SU-DHL-6 (cell line): ENCODE data around the gene MYT1.

Experiments used
- H2AFZ ChIP-seq: fragments of 200-600 bp; sonication (generic); 2 replicates; pipeline ENCODE4 v1.6.1; 2014; ENCODE audit warnings: low read depth, mild to moderate bottlenecking, moderate library complexity, mixed read lengths, antibody characterized with exemption, low read length; ENCODE audit not compliant: severe bottlenecking
- H3F3A ChIP-seq: fragments of 200-600 bp; shearing (Covaris generic); 2 replicates; pipeline ENCODE4 v1.6.0; 2016; ENCODE audit warnings: antibody characterized with exemption, mild to moderate bottlenecking; ENCODE audit not compliant: insufficient read depth
- H3K27ac ChIP-seq: fragments of 200-600 bp; sonication (generic); 2 replicates; pipeline ENCODE4 v1.5.1; 2016; ENCODE audit warnings: low read depth, mild to moderate bottlenecking, low read length, moderate library complexity, mixed read lengths
- H3K27me3 ChIP-seq: fragments of 200-600 bp; sonication (generic), shearing (Covaris generic); 2 replicates; pipeline ENCODE4 v1.6.0; 2014; ENCODE audit warnings: mild to moderate bottlenecking, low read length
- H3K36me3 ChIP-seq: fragments of 200-600 bp; sonication (generic); 2 replicates; pipeline ENCODE4 v1.6.1; 2014; ENCODE audit warnings: mild to moderate bottlenecking, low read length, mixed read lengths
- H3K4me2 ChIP-seq: fragments of 300-600, 200-600 bp; shearing (Covaris generic), sonication (generic); 2 replicates; pipeline ENCODE4 v1.6.0; 2014; ENCODE audit warnings: low read length, low read depth, mild to moderate bottlenecking; ENCODE audit not compliant: poor library complexity, severe bottlenecking
- H3K4me3 ChIP-seq: fragments of 200-600 bp; sonication (generic); 2 replicates; pipeline ENCODE4 v1.5.1; 2014; ENCODE audit warnings: antibody characterized with exemption, low read length, mild to moderate bottlenecking, mixed read lengths; ENCODE audit not compliant: insufficient read depth, poor library complexity, severe bottlenecking
- H3K79me2 ChIP-seq: fragments of 200-600 bp; sonication (generic); 2 replicates; pipeline ENCODE4 v1.6.1; 2014; ENCODE audit warnings: mild to moderate bottlenecking, low read length, moderate library complexity; ENCODE audit not compliant: insufficient read depth
- H3K9ac ChIP-seq: fragments of 200-600 bp; sonication (generic); 2 replicates; pipeline ENCODE4 v1.7.0; 2014; ENCODE audit warnings: mild to moderate bottlenecking, low read length
- H3K9me2 ChIP-seq: fragments of 200-600 bp; sonication (generic); replicated peaks from 2 replicates; pipeline ENCODE4 v1.6.1; 2014; ENCODE audit warnings: low read length; ENCODE audit not compliant: insufficient read depth
- H3K9me3 ChIP-seq: fragments of 200-600 bp; sonication (generic); 2 replicates; pipeline ENCODE4 v1.6.1; 2014; ENCODE audit warnings: low read length, mixed read lengths; ENCODE audit not compliant: insufficient read depth
- H4K20me1 ChIP-seq: fragments of 200-600 bp; sonication (generic); 2 replicates; pipeline ENCODE4 v1.6.1; 2014; ENCODE audit warnings: low read depth, mild to moderate bottlenecking, antibody characterized with exemption, low read length, moderate library complexity, mixed read lengths
- CTCF ChIP-seq: fragments of 200-600 bp; sonication (generic); IDR thresholded peaks from one replicate; pipeline ENCODE4 v1.5.1; 2017; ENCODE audit warnings: antibody characterized with exemption, mild to moderate bottlenecking, low read length, moderate library complexity; ENCODE audit not compliant: insufficient read depth, poor library complexity, severe bottlenecking
- EZH2phosphoT487 ChIP-seq: fragments of 200-600 bp; sonication (generic), shearing (Covaris generic); conservative IDR thresholded peaks from 2 replicates; pipeline ENCODE4 v1.6.1; 2018; ENCODE audit warnings: mild to moderate bottlenecking, antibody characterized with exemption, low read length, moderate library complexity, mixed read lengths

The MYT1 gene

GRCh38 chr20:64160526-64161355 is 3.5 kb upstream of the MYT1 start:
- no peaks in the 10 kb centered on the region for H4K20me1 ChIP-seq
- no peak overlapping the region for H3K4me2 ChIP-seq
- no peak overlapping the region for H3K27ac ChIP-seq
- H3K27me3 ChIP-seq: no peaks in the 10 kb centered on the region
- TF ChIP-seq CTCF (no peak), EZH2phosphoT487 (no peak)
- no peaks in the 10 kb centered on the region for H3K79me2 ChIP-seq
- no peaks in the 10 kb centered on the region for H3K9me3 ChIP-seq
- H2AFZ ChIP-seq: no peak overlapping the region
- H3F3A ChIP-seq: no peaks in the 10 kb centered on the region
- no peak overlapping the region for H3K9ac ChIP-seq
- H3K36me3 ChIP-seq: no peaks in the 10 kb centered on the region
- H3K4me3 ChIP-seq: no peak overlapping the region
- H3K9me2 ChIP-seq: no peaks in the 10 kb centered on the region

GRCh38 chr20:64161356-64162238 is 2.7 kb upstream of the MYT1 start:
- H3K9me3 ChIP-seq: no peaks in the 10 kb centered on the region
- no peaks in the 10 kb centered on the region for H4K20me1 ChIP-seq
- TF ChIP-seq EZH2phosphoT487 (no peak), CTCF (no peak)
- H3K27me3 ChIP-seq: no peaks in the 10 kb centered on the region
- no peaks in the 10 kb centered on the region for H3K79me2 ChIP-seq
- no peaks in the 10 kb centered on the region for H3K36me3 ChIP-seq
- no peak overlapping the region for H2AFZ ChIP-seq
- H3F3A ChIP-seq: no peaks in the 10 kb centered on the region
- H3K4me3 ChIP-seq: no peak overlapping the region
- no peak overlapping the region for H3K9ac ChIP-seq
- H3K27ac ChIP-seq: no peak overlapping the region
- H3K9me2 ChIP-seq: no peaks in the 10 kb centered on the region
- H3K4me2 ChIP-seq: no peak overlapping the region

- H3K4me3 ChIP-seq: no peak overlapping the region
- H3K27ac ChIP-seq: no peak overlapping the region
- no peaks in the 10 kb centered on the region for H4K20me1 ChIP-seq
- no peaks in the 10 kb centered on the region for H3K27me3 ChIP-seq
- no peaks in the 10 kb centered on the region for H3K9me2 ChIP-seq
- no peaks in the 10 kb centered on the region for H3K36me3 ChIP-seq
- H3K9ac ChIP-seq: no peak overlapping the region
- no peak overlapping the region for H3K4me2 ChIP-seq
- no peaks in the 10 kb centered on the region for H3K79me2 ChIP-seq
- H2AFZ ChIP-seq: no peak overlapping the region
- TF ChIP-seq EZH2phosphoT487 (no peak), CTCF (no peak)
- no peaks in the 10 kb centered on the region for H3F3A ChIP-seq
- no peaks in the 10 kb centered on the region for H3K9me3 ChIP-seq
Measured at GRCh38 chr20:64162239-64162910, 1.9 kb upstream of the MYT1 start.
